ENCODE results near the gene HDDC3. TPM values are rescaled to one million over a fixed set of nuclear protein-coding genes. Genes with fewer than 3 reads are reported as not detected.

Gene HDDC3
- total and polyA plus RNA-seq, 2 donors (not counting 1 experiment from before 2014, with no cell fraction given), result 10.2 to 16.3 TPM

- Histone ChIP-seq H2AFZ (ENCODE audit: low read length) (no peak overlapping the region), H3K9ac (ENCODE audit: insufficient read depth, low read length) (no peak overlapping the region), H3K4me1 (ENCODE audit: control insufficient read depth, extremely low read depth, insufficient read depth, low read length) (no peaks in the 10 kb centered on the region), H3K27ac (ENCODE audit: insufficient read depth, low read length) (no peak overlapping the region), H4K20me1 (ENCODE audit: control insufficient read depth, extremely low read depth, insufficient read depth, low read length) (no peaks in the 10 kb centered on the region), H3K36me3 (ENCODE audit: control insufficient read depth, insufficient read depth, low read length) (peaks cover 13% of the 10 kb centered on the region), H3K9me3 (ENCODE audit: control insufficient read depth, insufficient read depth, low read depth, low read length) (no peaks in the 10 kb centered on the region), H3K4me3 (replicated peaks in 1 of 4; ENCODE audit: control extremely low read depth in 1 of 4, insufficient read depth in 1 of 4, low read depth in 3 of 4, low read length in 4 of 4) (no peak overlapping the region), H3K4me2 (ENCODE audit: extremely low read depth, insufficient read depth, low read length) (no peak overlapping the region), H3K79me2 (ENCODE audit: control insufficient read depth, insufficient read depth, low read length) (no peaks in the 10 kb centered on the region), H3K27me3 (ENCODE audit: control insufficient read depth, insufficient read depth, low read length) (no peaks in the 10 kb centered on the region)
- DNase-seq (ENCODE audit: low read depth in 2 of 2), result no peak
- TF ChIP-seq EZH2 (IDR thresholded peaks at IDR 0.05; ENCODE audit: low read length, missing control alignments) (no peak), CTCF (conservative IDR thresholded peaks at IDR 0.05 in 1 of 2, IDR thresholded peaks at IDR 0.05 in 1 of 2; ENCODE audit: low read depth in 1 of 2, low read length in 2 of 2) (no peak)
These were observed 27.6 kb downstream of the HDDC3 start for GRCh38 chr15:90904746-90905145.

- Histone ChIP-seq H2AFZ (ENCODE audit: low read length) (peak overlapping the region; percentile 62), H3K9ac (ENCODE audit: insufficient read depth, low read length) (no peak overlapping the region), H3K4me1 (ENCODE audit: control insufficient read depth, extremely low read depth, insufficient read depth, low read length) (no peaks in the 10 kb centered on the region), H3K79me2 (ENCODE audit: control insufficient read depth, insufficient read depth, low read length) (no peaks in the 10 kb centered on the region), H3K27me3 (ENCODE audit: control insufficient read depth, insufficient read depth, low read length) (no peaks in the 10 kb centered on the region), H3K36me3 (ENCODE audit: control insufficient read depth, insufficient read depth, low read length) (peaks cover 13% of the 10 kb centered on the region), H3K27ac (ENCODE audit: insufficient read depth, low read length) (no peak overlapping the region), H3K4me3 (replicated peaks in 1 of 4; ENCODE audit: control extremely low read depth in 1 of 4, insufficient read depth in 1 of 4, low read depth in 3 of 4, low read length in 4 of 4) (peak overlapping the region; percentile 65 to 82 (median 76)), H3K9me3 (ENCODE audit: control insufficient read depth, insufficient read depth, low read depth, low read length) (no peaks in the 10 kb centered on the region), H4K20me1 (ENCODE audit: control insufficient read depth, extremely low read depth, insufficient read depth, low read length) (no peaks in the 10 kb centered on the region), H3K4me2 (ENCODE audit: extremely low read depth, insufficient read depth, low read length) (peak overlapping the region; percentile 94)
- DNase-seq (ENCODE audit: low read depth in 2 of 2), result peak in 1 of 2 donors; percentile 8
- TF ChIP-seq EZH2 (IDR thresholded peaks at IDR 0.05; ENCODE audit: low read length, missing control alignments) (no peak), CTCF (conservative IDR thresholded peaks at IDR 0.05 in 1 of 2, IDR thresholded peaks at IDR 0.05 in 1 of 2; ENCODE audit: low read depth in 1 of 2, low read length in 2 of 2) (no peak)
These were observed 28.4 kb downstream of the HDDC3 start for GRCh38 chr15:90903733-90904536.

GRCh38 chr15:90902840-90903732, 29.3 kb downstream of the HDDC3 start, which contains the start of gene MAN2A2:
Gene MAN2A2, plus strand, starts transcription at chr15:90903302. Its CDS starts 906 bp downstream, at chr15:90904208.
- H2AFZ ChIP-seq (ENCODE audit: low read length), result peak within 1 kb of the TSS; percentile 91
- H3K4me2 ChIP-seq (ENCODE audit: extremely low read depth, insufficient read depth, low read length), result peak within 1 kb of the TSS; percentile 94
- peak within 1 kb of the TSS; percentile 71 for H3K27ac ChIP-seq (ENCODE audit: insufficient read depth, low read length)
- no peaks in the 10 kb centered on the region for H3K27me3 ChIP-seq (ENCODE audit: control insufficient read depth, insufficient read depth, low read length)
- TF ChIP-seq EZH2 (IDR thresholded peaks at IDR 0.05; ENCODE audit: low read length, missing control alignments) (no peak), CTCF (conservative IDR thresholded peaks at IDR 0.05 in 1 of 2, IDR thresholded peaks at IDR 0.05 in 1 of 2; ENCODE audit: low read depth in 1 of 2, low read length in 2 of 2) (no peak)
- H3K79me2 ChIP-seq (ENCODE audit: control insufficient read depth, insufficient read depth, low read length), result no peaks in the 10 kb centered on the region
- peak within 1 kb of the TSS; percentile 73 for H3K9ac ChIP-seq (ENCODE audit: insufficient read depth, low read length)
- DNase-seq (ENCODE audit: low read depth in 2 of 2), result peak; percentile 19 to 55
- H3K4me3 ChIP-seq (replicated peaks in 1 of 4; ENCODE audit: control extremely low read depth in 1 of 4, insufficient read depth in 1 of 4, low read depth in 3 of 4, low read length in 4 of 4), result peak within 1 kb of the TSS; percentile 75 to 82 (median 76)
- no peaks in the 10 kb centered on the region for H3K9me3 ChIP-seq (ENCODE audit: control insufficient read depth, insufficient read depth, low read depth, low read length)
- peaks cover 13% of the 10 kb centered on the region for H3K36me3 ChIP-seq (ENCODE audit: control insufficient read depth, insufficient read depth, low read length)
- H3K4me1 ChIP-seq (ENCODE audit: control insufficient read depth, extremely low read depth, insufficient read depth, low read length), result no peaks in the 10 kb centered on the region
- no peaks in the 10 kb centered on the region for H4K20me1 ChIP-seq (ENCODE audit: control insufficient read depth, extremely low read depth, insufficient read depth, low read length)
